Left ventricle myocardium inferior (tissue), 1 donor: Measurements from ENCODE around the gene ADORA3. TPM values are rescaled to one million over a fixed set of nuclear protein-coding genes. Genes with fewer than 3 reads are reported as not detected.

Experiments
- DNase-seq: peaks from one replicate; pipeline ENCODE4 v3.0.0-alpha.2; 2020
- H3K27ac ChIP-seq: fragments of 200-600 bp; replicated peaks from 2 replicates; pipeline ENCODE4 v1.8.0; 2021
- H3K27me3 ChIP-seq: fragments of 200-600 bp; 2 replicates; pipeline ENCODE4 v1.8.0; 2021; ENCODE audit warnings: low read depth
- H3K36me3 ChIP-seq: fragments of 200-600 bp; 2 replicates; pipeline ENCODE4 v1.8.0; 2021
- H3K4me1 ChIP-seq: fragments of 200-600 bp; 2 replicates; pipeline ENCODE4 v1.8.0; 2021
- H3K4me3 ChIP-seq: fragments of 200-600 bp; 2 replicates; pipeline ENCODE4 v1.8.0; 2021; ENCODE audit warnings: mild to moderate bottlenecking, moderate library complexity
- H3K9me3 ChIP-seq: fragments of 200-600 bp; replicated peaks from 2 replicates; pipeline ENCODE4 v1.8.0; 2021
- intact Hi-C: fragments of 100-400 bp; cut with micrococcal nuclease; formaldehyde crosslinking; loops from one replicate; pipeline ENCODE4 v1.11.0; 2022
- total RNA-seq: library from RNA; stranded (reverse); fragmentation: NEBNext Ultra II Directional; extraction: Animal tissue kit (Norgen Biotek cat#: 25700); gene quantifications from one replicate; pipeline ENCODE4 v1.2.1, GENCODE V29; 2021
- TF ChIP-seq, protein P1 (sequence below): fragments of 200-600 bp; IDR thresholded peaks from 2 replicates; pipeline ENCODE4 v1.8.0; 2021; ENCODE audit warnings: antibody characterized with exemption, mild to moderate bottlenecking, borderline replicate concordance
- donor health status: DM: no; HTN: yes; CAD: no; lungs with severe emphysema.

Gene ADORA3
- total RNA-seq, 1 donor from 2014 or later: 3.1 TPM

DNA sequence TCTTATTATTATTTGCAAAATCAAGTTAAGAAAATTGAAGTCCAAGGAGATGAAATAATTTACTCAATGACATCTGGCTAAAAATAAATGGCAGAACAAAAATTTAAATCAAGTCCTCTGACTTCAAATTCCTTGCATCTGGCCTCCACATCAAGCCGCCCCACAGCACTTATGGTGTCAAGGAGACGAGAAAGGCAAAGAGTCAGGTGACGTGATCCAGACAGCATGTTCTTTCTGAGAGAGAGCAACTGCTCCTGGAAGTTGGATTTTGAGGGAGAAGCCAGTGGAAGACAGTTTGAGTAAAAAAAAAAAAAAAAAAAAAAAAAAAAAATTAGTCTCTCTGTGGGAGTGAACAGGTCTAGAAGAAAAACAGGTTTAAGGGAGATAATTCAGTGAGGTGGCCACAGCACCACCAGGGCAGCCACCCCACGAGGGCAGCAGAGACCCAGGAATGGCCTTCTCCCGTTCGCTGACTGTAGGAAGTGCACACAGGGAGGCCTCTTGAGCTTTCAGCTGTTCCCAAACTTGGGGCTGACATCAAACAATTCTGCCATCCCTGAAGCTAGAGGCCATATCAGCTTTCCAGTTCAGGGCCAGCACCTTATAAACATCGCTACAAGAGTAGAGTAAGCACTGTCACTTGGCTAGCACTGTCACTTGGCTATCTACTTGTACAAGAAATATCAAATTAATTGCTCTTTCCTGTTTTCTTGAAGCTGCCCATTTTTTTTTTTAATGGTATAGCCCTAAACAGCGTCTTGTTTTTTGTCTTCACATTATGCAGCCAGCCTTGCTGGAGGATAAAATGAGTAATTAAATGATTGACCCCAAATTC lies 21.8 kb downstream of the ADORA3 start:
- peaks cover 50% of the 10 kb centered on the region for H3K4me1 ChIP-seq
- intact Hi-C loops: loop anchor here (10.0 kb wide), 1 partner anchor 283 kb away; no protein-coding TSS in a partner anchor
- H3K27ac ChIP-seq: peak overlapping the region; percentile 62
- TF ChIP-seq, protein P1, sequence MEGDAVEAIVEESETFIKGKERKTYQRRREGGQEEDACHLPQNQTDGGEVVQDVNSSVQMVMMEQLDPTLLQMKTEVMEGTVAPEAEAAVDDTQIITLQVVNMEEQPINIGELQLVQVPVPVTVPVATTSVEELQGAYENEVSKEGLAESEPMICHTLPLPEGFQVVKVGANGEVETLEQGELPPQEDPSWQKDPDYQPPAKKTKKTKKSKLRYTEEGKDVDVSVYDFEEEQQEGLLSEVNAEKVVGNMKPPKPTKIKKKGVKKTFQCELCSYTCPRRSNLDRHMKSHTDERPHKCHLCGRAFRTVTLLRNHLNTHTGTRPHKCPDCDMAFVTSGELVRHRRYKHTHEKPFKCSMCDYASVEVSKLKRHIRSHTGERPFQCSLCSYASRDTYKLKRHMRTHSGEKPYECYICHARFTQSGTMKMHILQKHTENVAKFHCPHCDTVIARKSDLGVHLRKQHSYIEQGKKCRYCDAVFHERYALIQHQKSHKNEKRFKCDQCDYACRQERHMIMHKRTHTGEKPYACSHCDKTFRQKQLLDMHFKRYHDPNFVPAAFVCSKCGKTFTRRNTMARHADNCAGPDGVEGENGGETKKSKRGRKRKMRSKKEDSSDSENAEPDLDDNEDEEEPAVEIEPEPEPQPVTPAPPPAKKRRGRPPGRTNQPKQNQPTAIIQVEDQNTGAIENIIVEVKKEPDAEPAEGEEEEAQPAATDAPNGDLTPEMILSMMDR: peak; percentile 81
- H3K4me3 ChIP-seq: no peak overlapping the region
- no peaks in the 10 kb centered on the region for H3K9me3 ChIP-seq
- H3K27me3 ChIP-seq: no peaks in the 10 kb centered on the region
- peak; percentile 83 for DNase-seq
- H3K36me3 ChIP-seq: peaks cover 6% of the 10 kb centered on the region

DNA sequence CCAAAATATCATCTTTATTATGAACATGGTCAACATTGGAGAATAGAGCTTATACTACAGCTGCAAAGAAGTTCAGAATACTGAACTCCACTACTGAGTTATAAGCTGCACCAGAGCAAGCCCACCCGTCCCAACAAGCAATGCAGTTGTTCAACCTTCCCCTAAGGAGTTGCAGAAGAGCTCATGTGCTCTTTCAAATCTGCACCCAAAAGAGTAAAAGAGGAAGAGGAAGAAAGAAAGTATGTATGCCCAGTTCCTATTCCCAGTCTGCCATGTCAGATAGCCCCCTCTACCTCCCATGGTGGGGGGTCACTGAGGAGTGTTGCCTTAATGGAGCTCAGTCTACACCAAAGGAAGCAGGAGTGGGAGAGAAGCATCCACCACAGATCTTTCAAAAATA lies 22.8 kb downstream of the ADORA3 start:
- Histone ChIP-seq H3K4me1 (peaks cover 60% of the 10 kb centered on the region), H3K9me3 (no peaks in the 10 kb centered on the region), H3K4me3 (no peak overlapping the region), H3K27ac (no peak overlapping the region), H3K36me3 (peaks cover 6% of the 10 kb centered on the region), H3K27me3 (no peaks in the 10 kb centered on the region)
- intact Hi-C loops: loop anchor here (10.0 kb wide), 1 partner anchor 284 kb away; no protein-coding TSS in a partner anchor
- TF ChIP-seq, protein P1: no peak
- DNase-seq: no peak

DNA sequence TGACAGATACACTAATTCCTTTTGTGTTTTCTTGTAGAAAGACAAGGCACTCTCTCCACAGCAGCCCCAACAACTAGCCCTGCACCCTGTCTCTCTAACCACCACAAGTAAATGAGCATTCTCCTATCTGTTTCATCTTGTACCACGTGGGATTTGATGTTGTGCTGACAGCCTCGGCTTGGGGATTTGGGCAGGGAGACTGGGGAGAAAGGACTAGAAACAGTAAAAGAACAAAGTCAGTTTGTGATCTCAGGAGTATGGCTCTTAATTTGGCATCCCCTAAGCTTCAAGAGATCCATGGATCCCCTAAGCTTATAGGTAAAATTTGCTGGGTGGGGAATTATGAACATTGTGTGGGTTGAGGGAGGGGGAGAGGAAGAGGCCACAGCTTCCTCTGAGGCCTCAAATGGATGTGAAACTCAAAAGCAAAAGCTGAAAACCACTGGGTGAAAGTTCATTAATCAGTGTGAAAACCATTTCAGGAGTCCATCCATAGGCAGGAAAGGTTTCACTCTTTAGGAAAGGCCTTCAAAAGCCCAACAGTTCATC lies 26.6 kb downstream of the ADORA3 start:
- no peaks in the 10 kb centered on the region for H3K27me3 ChIP-seq
- H3K27ac ChIP-seq: peak overlapping the region; percentile 76
- DNase-seq: no peak
- intact Hi-C loops: no loop called here
- peaks cover 51% of the 10 kb centered on the region for H3K4me1 ChIP-seq
- no peak overlapping the region for H3K4me3 ChIP-seq
- H3K9me3 ChIP-seq: no peaks in the 10 kb centered on the region
- peaks cover 15% of the 10 kb centered on the region for H3K36me3 ChIP-seq
- TF ChIP-seq, protein P1: no peak

DNA sequence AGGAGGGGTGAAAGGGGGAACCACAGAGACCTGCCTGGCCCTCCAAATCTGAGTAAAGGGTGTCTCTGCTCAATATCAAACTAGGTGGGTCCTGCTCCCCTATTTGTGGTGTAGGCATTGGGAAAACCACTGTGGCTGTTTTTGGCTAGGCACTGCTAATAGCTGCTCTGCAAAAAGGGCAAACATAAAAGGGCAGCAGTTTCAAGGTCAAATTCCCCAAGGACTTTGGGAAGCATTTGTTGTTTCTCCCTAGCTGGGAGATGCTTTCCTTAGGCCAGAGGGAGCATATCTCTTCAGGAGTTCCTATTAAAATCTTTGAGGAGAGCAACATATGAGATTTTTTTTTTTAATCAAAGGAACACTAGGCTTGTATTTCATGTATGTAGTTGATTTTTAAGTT lies 27.2 kb downstream of the ADORA3 start:
- intact Hi-C loops: no loop called here
- H3K4me3 ChIP-seq: no peak overlapping the region
- peaks cover 21% of the 10 kb centered on the region for H3K36me3 ChIP-seq
- H3K27me3 ChIP-seq: no peaks in the 10 kb centered on the region
- peak overlapping the region; percentile 76 for H3K27ac ChIP-seq
- peaks cover 45% of the 10 kb centered on the region for H3K4me1 ChIP-seq
- H3K9me3 ChIP-seq: no peaks in the 10 kb centered on the region
- TF ChIP-seq, protein P1: no peak
- DNase-seq: no peak

DNA sequence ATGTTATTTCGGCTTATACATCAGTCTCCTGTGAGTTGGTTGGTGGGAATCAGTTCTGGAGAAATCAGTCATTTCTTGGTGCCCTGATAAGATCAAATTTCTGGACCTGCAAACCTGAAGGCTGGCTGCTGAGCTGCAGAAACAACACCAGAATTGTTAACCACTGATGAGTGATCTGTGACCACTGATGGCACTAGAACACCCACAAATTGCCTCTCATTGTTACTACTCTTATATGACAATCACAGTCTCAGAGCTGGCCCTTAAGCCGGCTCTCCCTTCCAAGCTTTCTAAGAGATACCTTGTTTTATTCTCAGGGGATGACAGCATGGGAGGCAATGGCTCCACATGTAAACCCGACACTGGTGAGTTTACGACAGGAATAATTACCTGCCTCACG lies 27.7 kb downstream of the ADORA3 start:
- intact Hi-C loops: no loop called here
- H3K27ac ChIP-seq: peak overlapping the region; percentile 76
- H3K9me3 ChIP-seq: no peaks in the 10 kb centered on the region
- H3K4me3 ChIP-seq: no peak overlapping the region
- peaks cover 26% of the 10 kb centered on the region for H3K36me3 ChIP-seq
- TF ChIP-seq, protein P1: no peak
- no peak for DNase-seq
- H3K4me1 ChIP-seq: peaks cover 43% of the 10 kb centered on the region
- H3K27me3 ChIP-seq: no peaks in the 10 kb centered on the region
